SU-DHL-6 (cell line): ENCODE data around the gene ASAP2.

Source experiments
- H2AFZ ChIP-seq: fragments of 200-600 bp; sonication (generic); 2 replicates; pipeline ENCODE4 v1.6.1; 2014; ENCODE audit warnings: low read depth, mild to moderate bottlenecking, moderate library complexity, mixed read lengths, antibody characterized with exemption, low read length; ENCODE audit not compliant: severe bottlenecking
- H3F3A ChIP-seq: fragments of 200-600 bp; shearing (Covaris generic); 2 replicates; pipeline ENCODE4 v1.6.0; 2016; ENCODE audit warnings: antibody characterized with exemption, mild to moderate bottlenecking; ENCODE audit not compliant: insufficient read depth
- H3K27ac ChIP-seq: fragments of 200-600 bp; sonication (generic); 2 replicates; pipeline ENCODE4 v1.5.1; 2016; ENCODE audit warnings: low read depth, mild to moderate bottlenecking, low read length, moderate library complexity, mixed read lengths
- H3K27me3 ChIP-seq: fragments of 200-600 bp; sonication (generic), shearing (Covaris generic); 2 replicates; pipeline ENCODE4 v1.6.0; 2014; ENCODE audit warnings: mild to moderate bottlenecking, low read length
- H3K36me3 ChIP-seq: fragments of 200-600 bp; sonication (generic); 2 replicates; pipeline ENCODE4 v1.6.1; 2014; ENCODE audit warnings: mild to moderate bottlenecking, low read length, mixed read lengths
- H3K4me2 ChIP-seq: fragments of 300-600, 200-600 bp; shearing (Covaris generic), sonication (generic); 2 replicates; pipeline ENCODE4 v1.6.0; 2014; ENCODE audit warnings: low read length, low read depth, mild to moderate bottlenecking; ENCODE audit not compliant: poor library complexity, severe bottlenecking
- H3K4me3 ChIP-seq: fragments of 200-600 bp; sonication (generic); 2 replicates; pipeline ENCODE4 v1.5.1; 2014; ENCODE audit warnings: antibody characterized with exemption, low read length, mild to moderate bottlenecking, mixed read lengths; ENCODE audit not compliant: insufficient read depth, poor library complexity, severe bottlenecking
- H3K79me2 ChIP-seq: fragments of 200-600 bp; sonication (generic); 2 replicates; pipeline ENCODE4 v1.6.1; 2014; ENCODE audit warnings: mild to moderate bottlenecking, low read length, moderate library complexity; ENCODE audit not compliant: insufficient read depth
- H3K9ac ChIP-seq: fragments of 200-600 bp; sonication (generic); 2 replicates; pipeline ENCODE4 v1.7.0; 2014; ENCODE audit warnings: mild to moderate bottlenecking, low read length
- H3K9me2 ChIP-seq: fragments of 200-600 bp; sonication (generic); replicated peaks from 2 replicates; pipeline ENCODE4 v1.6.1; 2014; ENCODE audit warnings: low read length; ENCODE audit not compliant: insufficient read depth
- H3K9me3 ChIP-seq: fragments of 200-600 bp; sonication (generic); 2 replicates; pipeline ENCODE4 v1.6.1; 2014; ENCODE audit warnings: low read length, mixed read lengths; ENCODE audit not compliant: insufficient read depth
- H4K20me1 ChIP-seq: fragments of 200-600 bp; sonication (generic); 2 replicates; pipeline ENCODE4 v1.6.1; 2014; ENCODE audit warnings: low read depth, mild to moderate bottlenecking, antibody characterized with exemption, low read length, moderate library complexity, mixed read lengths
- CTCF ChIP-seq: fragments of 200-600 bp; sonication (generic); IDR thresholded peaks from one replicate; pipeline ENCODE4 v1.5.1; 2017; ENCODE audit warnings: antibody characterized with exemption, mild to moderate bottlenecking, low read length, moderate library complexity; ENCODE audit not compliant: insufficient read depth, poor library complexity, severe bottlenecking
- EZH2phosphoT487 ChIP-seq: fragments of 200-600 bp; sonication (generic), shearing (Covaris generic); conservative IDR thresholded peaks from 2 replicates; pipeline ENCODE4 v1.6.1; 2018; ENCODE audit warnings: mild to moderate bottlenecking, antibody characterized with exemption, low read length, moderate library complexity, mixed read lengths

Gene ASAP2

GRCh38 chr2:9404451-9404850, 197.8 kb downstream of the ASAP2 start:
- Histone ChIP-seq H4K20me1 (no peaks in the 10 kb centered on the region), H3K79me2 (no peaks in the 10 kb centered on the region), H3K36me3 (no peaks in the 10 kb centered on the region), H3K4me3 (no peak overlapping the region), H3K27me3 (no peaks in the 10 kb centered on the region), H2AFZ (no peak overlapping the region), H3F3A (no peaks in the 10 kb centered on the region), H3K9me2 (no peaks in the 10 kb centered on the region), H3K27ac (no peak overlapping the region), H3K9me3 (no peaks in the 10 kb centered on the region), H3K9ac (no peak overlapping the region), H3K4me2 (no peak overlapping the region)
- TF ChIP-seq CTCF (no peak), EZH2phosphoT487 (no peak)

GRCh38 chr2:9405636-9406035, 199.0 kb downstream of the ASAP2 start:
- Histone ChIP-seq H4K20me1 (no peaks in the 10 kb centered on the region), H3K4me2 (no peak overlapping the region), H3K9me3 (no peaks in the 10 kb centered on the region), H3F3A (no peaks in the 10 kb centered on the region), H3K27me3 (no peaks in the 10 kb centered on the region), H3K79me2 (no peaks in the 10 kb centered on the region), H3K27ac (no peak overlapping the region), H3K9me2 (no peaks in the 10 kb centered on the region), H3K9ac (no peak overlapping the region), H3K36me3 (no peaks in the 10 kb centered on the region; the same call in 1 of the 2 replicates), H2AFZ (no peak overlapping the region), H3K4me3 (no peak overlapping the region)
- TF ChIP-seq EZH2phosphoT487 (no peak), CTCF (no peak)

GRCh38 chr2:9406529-9407362, 200.1 kb downstream of the ASAP2 start:
- peaks cover 5% of the 10 kb centered on the region; the same call in 1 of the 2 replicates for H3K36me3 ChIP-seq
- H3K4me2 ChIP-seq = no peak overlapping the region
- H2AFZ ChIP-seq = no peak overlapping the region
- H3K9me2 ChIP-seq = no peaks in the 10 kb centered on the region
- no peaks in the 10 kb centered on the region for H4K20me1 ChIP-seq
- H3K4me3 ChIP-seq = no peak overlapping the region
- H3K9me3 ChIP-seq = no peaks in the 10 kb centered on the region
- H3K9ac ChIP-seq = no peak overlapping the region
- no peaks in the 10 kb centered on the region for H3F3A ChIP-seq
- no peaks in the 10 kb centered on the region for H3K79me2 ChIP-seq
- H3K27ac ChIP-seq = no peak overlapping the region
- no peaks in the 10 kb centered on the region for H3K27me3 ChIP-seq
- TF ChIP-seq CTCF = no peak
- TF ChIP-seq EZH2phosphoT487 = no peak
